Measurements from ENCODE around the gene ROBO1. TPM values are rescaled to one million over a fixed set of nuclear protein-coding genes. Genes with fewer than 3 reads are reported as not detected.

Gene ROBO1
- total RNA-seq, 1 donor from 2014 or later, result 27.1 TPM

DNA sequence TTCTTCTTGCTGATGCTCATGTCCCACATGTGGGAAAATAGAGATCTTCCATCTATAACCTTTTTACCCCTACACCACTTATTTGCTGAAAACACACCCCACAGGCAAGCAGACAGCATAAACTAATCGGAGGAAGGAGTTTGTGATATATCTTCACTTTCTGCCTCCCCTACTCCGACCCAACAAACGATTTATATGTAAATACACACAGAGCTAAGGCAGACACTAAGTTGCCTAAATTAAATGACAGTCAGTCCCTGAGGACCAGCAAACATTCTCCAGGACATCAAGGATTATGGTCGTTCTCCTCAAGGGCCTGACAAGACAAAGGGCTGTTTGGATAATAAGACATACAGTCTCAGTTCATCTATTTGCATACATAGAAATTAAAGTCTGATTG lies 552.5 kb downstream of the ROBO1 start:
- Histone ChIP-seq H3K27ac (no peak overlapping the region), H3K36me3 (no peaks in the 10 kb centered on the region), H3K4me3 (no peak overlapping the region), H3K9me3 (no peaks in the 10 kb centered on the region), H3K27me3 (no peaks in the 10 kb centered on the region), H3K4me1 (no peaks in the 10 kb centered on the region)
- DNase-seq (no peak), ATAC-seq (no peak)
- intact Hi-C loops (cut with DNase I), result no loop called here
- TF ChIP-seq, protein P1, sequence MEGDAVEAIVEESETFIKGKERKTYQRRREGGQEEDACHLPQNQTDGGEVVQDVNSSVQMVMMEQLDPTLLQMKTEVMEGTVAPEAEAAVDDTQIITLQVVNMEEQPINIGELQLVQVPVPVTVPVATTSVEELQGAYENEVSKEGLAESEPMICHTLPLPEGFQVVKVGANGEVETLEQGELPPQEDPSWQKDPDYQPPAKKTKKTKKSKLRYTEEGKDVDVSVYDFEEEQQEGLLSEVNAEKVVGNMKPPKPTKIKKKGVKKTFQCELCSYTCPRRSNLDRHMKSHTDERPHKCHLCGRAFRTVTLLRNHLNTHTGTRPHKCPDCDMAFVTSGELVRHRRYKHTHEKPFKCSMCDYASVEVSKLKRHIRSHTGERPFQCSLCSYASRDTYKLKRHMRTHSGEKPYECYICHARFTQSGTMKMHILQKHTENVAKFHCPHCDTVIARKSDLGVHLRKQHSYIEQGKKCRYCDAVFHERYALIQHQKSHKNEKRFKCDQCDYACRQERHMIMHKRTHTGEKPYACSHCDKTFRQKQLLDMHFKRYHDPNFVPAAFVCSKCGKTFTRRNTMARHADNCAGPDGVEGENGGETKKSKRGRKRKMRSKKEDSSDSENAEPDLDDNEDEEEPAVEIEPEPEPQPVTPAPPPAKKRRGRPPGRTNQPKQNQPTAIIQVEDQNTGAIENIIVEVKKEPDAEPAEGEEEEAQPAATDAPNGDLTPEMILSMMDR (IDR thresholded peaks at IDR 0.05), result no peak

DNA sequence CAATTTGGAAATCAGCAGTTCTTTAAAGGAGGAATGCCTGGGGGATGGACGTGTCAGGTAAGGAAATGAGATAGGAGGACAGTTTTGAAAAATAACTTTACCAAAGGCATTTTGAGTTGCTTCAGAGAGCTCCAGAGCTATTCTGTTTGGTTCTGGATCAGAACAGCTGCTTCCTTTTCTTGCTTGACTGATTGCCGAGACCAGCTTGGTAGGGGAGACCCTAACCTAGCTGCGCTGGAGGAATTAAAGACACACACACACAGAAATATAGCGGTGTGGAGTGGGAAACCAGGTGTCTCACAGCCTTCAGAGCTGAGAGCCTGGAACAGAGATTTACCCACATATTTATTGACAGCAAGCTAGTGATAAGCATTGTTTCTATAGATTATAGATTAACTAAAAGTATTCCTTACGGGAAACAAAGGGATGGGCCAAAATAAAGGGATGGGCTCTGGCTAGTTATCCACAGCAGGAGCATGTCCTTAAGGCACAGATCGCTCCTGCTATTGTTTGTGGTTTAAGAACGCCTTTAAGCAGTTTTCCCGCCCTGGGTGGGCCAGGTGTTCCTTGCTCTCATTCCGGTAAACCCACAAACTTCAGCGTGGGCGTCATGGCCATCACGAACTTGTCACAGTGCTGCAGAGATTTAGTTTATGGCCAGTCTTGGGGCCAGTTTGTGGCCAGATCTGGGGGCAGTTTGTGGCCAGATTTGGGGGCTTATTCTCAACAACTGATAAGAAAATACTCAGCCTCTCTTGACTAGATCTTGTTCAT lies 556.0 kb downstream of the ROBO1 start:
- H3K27ac ChIP-seq, result no peak overlapping the region
- DNase-seq (no peak), ATAC-seq (no peak)
- intact Hi-C loops (cut with DNase I), result no loop called here
- H3K4me3 ChIP-seq, result no peak overlapping the region
- H3K4me1 ChIP-seq, result no peaks in the 10 kb centered on the region
- no peaks in the 10 kb centered on the region for H3K36me3 ChIP-seq
- no peaks in the 10 kb centered on the region for H3K27me3 ChIP-seq
- H3K9me3 ChIP-seq, result no peaks in the 10 kb centered on the region
- TF ChIP-seq, protein P1 (IDR thresholded peaks at IDR 0.05), result no peak

DNA sequence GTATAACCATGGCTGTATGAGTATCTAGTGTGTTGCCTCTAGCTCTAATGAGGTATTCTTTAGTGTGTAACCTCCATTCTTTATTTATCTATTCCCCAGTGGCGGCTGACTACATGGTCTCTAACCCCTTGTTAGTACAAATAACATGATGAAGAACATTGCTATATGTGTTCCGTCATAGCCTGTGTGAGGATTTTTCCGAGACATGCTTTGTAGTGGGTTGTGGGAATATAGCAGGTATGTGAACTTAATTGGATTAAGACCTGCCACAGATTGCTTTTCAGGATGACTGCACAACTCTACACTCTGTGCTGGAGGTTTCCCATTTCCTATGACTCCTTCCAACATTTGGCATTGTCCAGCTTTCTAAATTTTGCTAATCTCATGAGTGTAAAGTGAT lies 563.4 kb downstream of the ROBO1 start:
- no peaks in the 10 kb centered on the region for H3K27me3 ChIP-seq
- intact Hi-C loops (cut with DNase I), result no loop called here
- ATAC-seq (no peak), DNase-seq (no peak)
- no peak overlapping the region for H3K27ac ChIP-seq
- TF ChIP-seq, protein P1 (IDR thresholded peaks at IDR 0.05), result no peak
- H3K4me3 ChIP-seq, result no peak overlapping the region
- no peaks in the 10 kb centered on the region for H3K9me3 ChIP-seq
- H3K4me1 ChIP-seq, result no peaks in the 10 kb centered on the region
- no peaks in the 10 kb centered on the region for H3K36me3 ChIP-seq

DNA sequence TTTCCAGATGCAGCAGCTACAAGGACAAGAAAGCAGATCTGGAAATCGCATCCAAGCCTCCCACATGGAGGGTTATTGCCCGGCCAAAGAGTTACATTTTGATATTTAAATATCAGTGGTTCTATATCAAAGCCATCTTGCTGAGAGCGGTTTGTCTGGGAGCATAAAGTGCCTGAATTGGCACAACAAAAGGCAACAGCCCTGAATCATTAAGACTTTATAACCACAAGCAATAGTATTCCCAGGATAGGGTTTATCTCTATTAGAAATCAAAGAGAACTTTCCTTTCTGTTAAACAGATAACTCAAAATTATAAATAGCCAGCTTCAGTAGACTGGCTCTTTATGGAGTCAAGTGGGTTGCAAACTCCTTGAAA lies 564.7 kb downstream of the ROBO1 start:
- intact Hi-C loops (cut with DNase I), result no loop called here
- H3K4me3 ChIP-seq, result no peak overlapping the region
- ATAC-seq, result no peak
- H3K27me3 ChIP-seq, result no peaks in the 10 kb centered on the region
- H3K4me1 ChIP-seq, result no peaks in the 10 kb centered on the region
- DNase-seq, result no peak
- H3K27ac ChIP-seq, result no peak overlapping the region
- H3K9me3 ChIP-seq, result no peaks in the 10 kb centered on the region
- TF ChIP-seq, protein P1 (IDR thresholded peaks at IDR 0.05), result no peak
- H3K36me3 ChIP-seq, result no peaks in the 10 kb centered on the region

DNA sequence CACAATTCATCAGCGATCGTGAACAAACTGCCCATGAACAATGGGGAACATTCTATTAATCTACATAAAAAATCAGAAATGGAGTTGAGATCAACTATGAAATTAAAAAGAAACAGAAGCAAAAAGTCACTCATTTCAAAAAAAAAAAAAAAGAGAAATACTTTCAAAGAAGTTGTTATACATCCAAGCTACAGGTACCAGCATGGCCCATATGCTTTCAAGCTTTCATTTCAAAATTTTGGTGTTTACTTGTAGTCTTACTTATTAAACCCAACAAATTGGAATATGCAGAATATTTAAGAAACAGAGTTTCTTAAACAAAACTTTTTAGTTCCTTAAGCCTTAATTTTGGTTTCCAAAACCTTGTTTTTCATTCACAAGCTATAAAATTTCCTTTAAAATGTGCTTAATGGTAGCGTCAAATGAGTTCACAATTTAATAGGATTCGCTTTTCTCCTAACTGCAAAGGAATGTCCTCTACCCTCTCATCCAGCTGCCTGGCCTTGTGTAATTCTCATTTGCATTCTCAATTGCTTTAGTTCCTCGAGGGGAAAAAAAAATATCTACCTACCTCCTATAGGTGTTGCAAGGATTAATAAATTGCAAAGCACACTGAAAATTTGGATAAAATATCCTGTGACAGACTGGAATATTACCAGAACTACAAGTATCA lies 565.2 kb downstream of the ROBO1 start:
- intact Hi-C loops (cut with DNase I), result no loop called here
- no peaks in the 10 kb centered on the region for H3K4me1 ChIP-seq
- DNase-seq (no peak), ATAC-seq (no peak)
- H3K36me3 ChIP-seq, result no peaks in the 10 kb centered on the region
- no peaks in the 10 kb centered on the region for H3K27me3 ChIP-seq
- no peak overlapping the region for H3K4me3 ChIP-seq
- no peak overlapping the region for H3K27ac ChIP-seq
- no peaks in the 10 kb centered on the region for H3K9me3 ChIP-seq
- TF ChIP-seq, protein P1 (IDR thresholded peaks at IDR 0.05), result no peak

All from upper lobe of right lung (tissue), 1 donor.